ENCODE data around the gene PLEKHG2.

The PLEKHG2 gene

GRCh38 chr19:39419003-39419402 is 6.5 kb downstream of the PLEKHG2 start:
- DNase-seq (ENCODE audit: low read depth, low spot score): no peak

- DNase-seq (ENCODE audit: low read depth, low spot score): no peak
Observed at GRCh38 chr19:39420769-39421168, 8.3 kb downstream of the PLEKHG2 start.

- no peak for DNase-seq (ENCODE audit: low read depth, low spot score)
Observed at GRCh38 chr19:39422020-39422419, 9.6 kb downstream of the PLEKHG2 start.

- DNase-seq (ENCODE audit: low read depth, low spot score): no peak
Observed at GRCh38 chr19:39423258-39424086, 11.0 kb downstream of the PLEKHG2 start.

- DNase-seq (ENCODE audit: low read depth, low spot score): no peak
Observed at GRCh38 chr19:39424934-39425333, 12.5 kb downstream of the PLEKHG2 start.

GRCh38 chr19:39425744-39426143 is 13.3 kb downstream of the PLEKHG2 start:
- no peak for DNase-seq (ENCODE audit: low read depth, low spot score)

- no peak for DNase-seq (ENCODE audit: low read depth, low spot score)
Observed at GRCh38 chr19:39426170-39426569, 13.7 kb downstream of the PLEKHG2 start.

GRCh38 chr19:39427707-39428106 is 15.2 kb downstream of the PLEKHG2 start:
- no peak for DNase-seq (ENCODE audit: low read depth, low spot score)

GRCh38 chr19:39428283-39429112 is 16.0 kb downstream of the PLEKHG2 start:
- DNase-seq (ENCODE audit: low read depth, low spot score): no peak

- no peak for DNase-seq (ENCODE audit: low read depth, low spot score)
Observed at GRCh38 chr19:39430675-39431593, 18.5 kb downstream of the PLEKHG2 start.

- DNase-seq (ENCODE audit: low read depth, low spot score): no peak
Observed at GRCh38 chr19:39432677-39433025, 20.2 kb downstream of the PLEKHG2 start.

GRCh38 chr19:39433480-39434079 is 21.1 kb downstream of the PLEKHG2 start:
- no peak for DNase-seq (ENCODE audit: low read depth, low spot score)

GRCh38 chr19:39434123-39435076 is 21.9 kb downstream of the PLEKHG2 start:
- no peak for DNase-seq (ENCODE audit: low read depth, low spot score)

GRCh38 chr19:39435499-39436349 is 23.3 kb downstream of the PLEKHG2 start, which contains the start of gene RPS16:
RPS16 (minus strand) TSS chr19:39435949; CDS start chr19:39435895, 54 bp downstream.
- no peak for DNase-seq (ENCODE audit: low read depth, low spot score)

GRCh38 chr19:39436350-39436716 is 23.9 kb downstream of the PLEKHG2 start:
- DNase-seq (ENCODE audit: low read depth, low spot score): no peak

- no peak for DNase-seq (ENCODE audit: low read depth, low spot score)
Observed at GRCh38 chr19:39438270-39438934, 25.9 kb downstream of the PLEKHG2 start.

GRCh38 chr19:39444598-39445195 is 32.2 kb downstream of the PLEKHG2 start:
- no peak for DNase-seq (ENCODE audit: low read depth, low spot score)

Measured in iPS DF 19.7 (cell line).